Measurements from ENCODE around the gene CNTNAP5. TPM values are rescaled to one million over a fixed set of nuclear protein-coding genes. Genes with fewer than 3 reads are reported as not detected.

Gene CNTNAP5
- total RNA-seq, 2 donors from 2014 or later: not detected

DNA sequence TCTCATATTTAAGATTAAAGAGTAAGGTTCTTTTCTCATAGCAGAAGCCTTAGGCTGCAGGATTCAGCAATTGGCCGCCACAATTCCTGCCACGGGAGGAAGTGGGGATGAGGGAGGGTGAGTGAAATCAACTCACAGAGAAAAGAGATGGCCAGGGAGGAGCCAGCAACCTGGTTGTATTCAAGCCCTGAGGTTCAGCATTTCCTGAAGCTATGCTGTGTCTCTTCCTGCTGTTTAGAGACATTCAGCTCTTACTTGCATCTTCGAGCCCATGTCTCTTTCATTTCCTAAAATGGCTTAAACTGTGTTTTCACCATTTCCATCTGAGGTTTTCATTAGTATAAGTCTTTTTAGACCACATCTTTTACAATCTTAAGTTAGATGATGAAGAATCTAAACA lies 522.6 kb downstream of the CNTNAP5 start:
- H3K4me1 Mint-ChIP-seq: no peaks in the 10 kb centered on the region
- H3K4me3 Mint-ChIP-seq: no peak overlapping the region
- no peak overlapping the region for H3K27ac Mint-ChIP-seq
- H3K9me3 Mint-ChIP-seq: peaks cover under 1% of the 10 kb centered on the region
- no peaks in the 10 kb centered on the region for H3K36me3 Mint-ChIP-seq (ENCODE audit: low read depth)
- no peak for ATAC-seq (replicated peaks)
- H3K27me3 Mint-ChIP-seq: no peaks in the 10 kb centered on the region

DNA sequence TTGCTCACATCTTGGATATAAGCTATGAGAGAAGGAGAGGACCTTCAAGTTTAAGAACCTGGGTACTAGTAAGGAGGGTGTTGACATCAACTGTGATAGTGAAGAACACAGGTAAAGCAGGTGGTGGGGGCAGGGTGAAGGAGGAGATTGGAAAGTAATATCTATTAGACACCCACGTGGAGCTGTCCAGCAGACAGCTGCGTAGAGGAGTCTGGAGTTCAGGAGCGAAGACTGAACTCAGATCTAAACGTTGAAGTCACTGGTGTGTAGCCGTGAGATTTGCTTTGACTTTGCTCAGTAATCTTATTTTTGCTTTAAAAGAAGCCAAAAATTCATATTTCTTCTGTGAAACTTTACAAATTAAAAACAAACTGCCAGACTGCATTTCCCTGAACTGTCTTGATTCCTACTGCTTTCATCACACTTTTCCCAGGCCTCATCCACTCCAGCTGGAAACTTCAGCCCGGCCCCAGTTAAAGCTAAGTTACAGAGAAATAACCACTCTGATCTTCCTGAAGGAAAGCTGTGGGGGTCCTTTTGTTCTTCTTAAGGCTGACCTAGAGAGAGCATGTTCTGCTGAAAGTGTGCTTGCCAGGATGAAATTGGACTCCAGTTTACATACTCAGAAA lies 533.3 kb downstream of the CNTNAP5 start:
- Mint-ChIP-seq H3K4me3 (no peak overlapping the region), H3K9me3 (peaks cover 13% of the 10 kb centered on the region), H3K27me3 (no peaks in the 10 kb centered on the region), H3K36me3 (ENCODE audit: low read depth) (no peaks in the 10 kb centered on the region), H3K4me1 (no peaks in the 10 kb centered on the region), H3K27ac (no peak overlapping the region)
- no peak for ATAC-seq (replicated peaks)

DNA sequence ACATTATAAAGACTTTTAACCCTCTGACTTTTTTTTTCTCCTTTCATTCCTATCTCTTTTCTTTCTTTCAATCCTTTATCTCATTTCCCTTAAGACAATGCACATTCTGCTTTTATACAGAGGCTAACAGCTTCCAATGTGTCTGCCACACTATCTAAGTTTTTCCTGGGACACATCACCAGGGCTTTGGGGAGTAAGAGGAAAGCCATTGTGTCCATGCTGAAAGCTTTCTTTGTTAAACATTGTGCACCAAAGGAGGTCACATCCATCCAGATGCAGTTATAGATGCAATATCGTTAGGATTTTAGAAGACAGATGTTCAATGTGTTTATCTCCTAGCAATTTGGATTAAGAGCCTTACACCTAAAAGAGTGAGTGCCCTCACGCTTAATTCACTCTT lies 534.1 kb downstream of the CNTNAP5 start:
- peaks cover 13% of the 10 kb centered on the region for H3K9me3 Mint-ChIP-seq
- H3K4me1 Mint-ChIP-seq: no peaks in the 10 kb centered on the region
- H3K36me3 Mint-ChIP-seq (ENCODE audit: low read depth): no peaks in the 10 kb centered on the region
- H3K4me3 Mint-ChIP-seq: no peak overlapping the region
- ATAC-seq (replicated peaks): no peak
- no peak overlapping the region for H3K27ac Mint-ChIP-seq
- H3K27me3 Mint-ChIP-seq: no peaks in the 10 kb centered on the region

DNA sequence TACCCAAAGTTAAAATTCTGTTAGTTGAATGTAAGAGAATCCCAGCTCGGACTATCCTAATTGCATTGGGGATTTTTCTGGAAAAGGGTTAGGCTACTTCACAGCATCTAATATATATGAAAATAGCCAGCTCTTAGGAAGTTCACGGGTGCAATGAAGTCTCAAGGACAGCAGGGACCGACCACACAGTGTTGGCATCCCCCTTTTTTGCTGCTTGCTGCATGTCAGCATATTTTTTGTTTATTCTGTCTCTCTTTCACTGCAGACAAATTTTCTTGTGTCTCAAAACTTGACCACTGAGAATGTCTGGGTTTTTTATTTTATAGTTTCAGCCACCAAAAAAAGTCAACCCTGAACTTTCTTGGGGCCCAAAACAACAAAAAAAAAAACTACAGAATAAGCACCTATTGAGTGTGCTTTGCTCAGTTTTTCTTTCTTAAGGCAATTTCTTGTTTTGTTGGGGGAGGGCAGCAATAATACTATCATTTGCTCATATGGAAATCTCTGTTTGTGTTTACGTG lies 535.6 kb downstream of the CNTNAP5 start:
- Mint-ChIP-seq H3K36me3 (ENCODE audit: low read depth) (no peaks in the 10 kb centered on the region), H3K9me3 (peaks cover 13% of the 10 kb centered on the region), H3K27me3 (no peaks in the 10 kb centered on the region), H3K27ac (no peak overlapping the region), H3K4me1 (no peaks in the 10 kb centered on the region), H3K4me3 (no peak overlapping the region)
- no peak for ATAC-seq (replicated peaks)

DNA sequence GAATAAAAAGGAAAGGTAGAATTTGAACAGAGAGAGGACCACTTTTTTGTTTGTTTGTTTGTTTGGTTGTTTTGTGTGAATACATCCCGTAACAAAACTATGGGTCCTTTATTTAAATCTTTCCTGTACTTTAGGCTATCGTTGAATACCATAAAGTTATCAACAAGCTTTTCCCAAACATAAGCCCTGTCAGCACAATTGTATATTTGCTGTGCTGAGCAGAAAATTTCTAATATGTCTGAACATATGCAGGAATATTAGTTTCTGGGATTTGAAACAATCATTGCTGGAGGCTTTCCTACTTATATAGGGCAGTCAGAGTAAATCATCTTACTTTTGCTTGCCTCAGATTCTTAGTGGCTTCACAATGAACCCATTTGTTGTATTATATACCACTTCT lies 536.4 kb downstream of the CNTNAP5 start:
- H3K36me3 Mint-ChIP-seq (ENCODE audit: low read depth): no peaks in the 10 kb centered on the region
- no peak overlapping the region for H3K27ac Mint-ChIP-seq
- no peaks in the 10 kb centered on the region for H3K4me1 Mint-ChIP-seq
- no peaks in the 10 kb centered on the region for H3K27me3 Mint-ChIP-seq
- ATAC-seq (replicated peaks): no peak
- H3K9me3 Mint-ChIP-seq: peaks cover 11% of the 10 kb centered on the region
- no peak overlapping the region for H3K4me3 Mint-ChIP-seq

DNA sequence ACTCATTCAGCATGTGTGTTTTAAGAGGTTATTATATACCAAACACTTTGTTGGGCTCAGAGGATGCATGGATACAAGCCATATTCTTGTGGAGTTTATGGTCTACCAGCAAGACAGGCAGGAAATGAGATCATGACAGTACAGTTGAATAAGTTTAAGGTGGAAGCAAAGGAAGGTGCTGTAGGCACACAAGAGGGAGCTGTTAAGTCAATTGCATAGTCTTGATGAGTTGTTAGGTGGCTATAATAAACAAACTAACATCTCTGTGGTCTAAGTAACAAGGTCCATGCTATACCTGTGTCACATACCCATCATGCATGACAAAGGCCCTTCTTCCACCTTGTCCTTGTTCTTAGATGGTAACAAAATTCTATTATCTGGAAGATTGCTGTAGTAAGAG lies 538.3 kb downstream of the CNTNAP5 start:
- no peaks in the 10 kb centered on the region for H3K9me3 Mint-ChIP-seq
- H3K4me3 Mint-ChIP-seq: no peak overlapping the region
- no peaks in the 10 kb centered on the region for H3K36me3 Mint-ChIP-seq (ENCODE audit: low read depth)
- H3K4me1 Mint-ChIP-seq: no peaks in the 10 kb centered on the region
- no peak overlapping the region for H3K27ac Mint-ChIP-seq
- ATAC-seq (replicated peaks): no peak
- H3K27me3 Mint-ChIP-seq: no peaks in the 10 kb centered on the region

DNA sequence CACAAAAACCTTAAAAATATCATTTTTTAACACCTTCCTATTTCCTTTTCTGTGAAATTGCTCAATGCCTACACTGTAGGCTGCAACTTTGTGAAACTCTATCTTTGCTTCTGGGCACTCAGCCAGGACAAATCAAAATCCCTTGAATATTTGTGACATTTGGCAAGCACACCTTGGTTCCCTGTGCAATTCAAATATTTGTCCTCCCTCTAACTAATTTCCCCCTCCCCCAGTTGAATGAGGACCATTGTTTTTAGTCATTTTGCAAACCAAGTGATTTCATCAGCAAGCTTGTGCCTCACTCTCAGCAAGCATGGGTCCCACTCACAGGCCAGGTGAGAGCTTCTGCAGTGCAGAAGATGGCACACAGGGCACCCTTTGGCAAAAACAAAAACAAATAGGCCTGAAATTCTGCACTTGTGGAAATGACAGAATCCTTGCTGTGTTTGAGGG lies 541.5 kb downstream of the CNTNAP5 start:
- Mint-ChIP-seq H3K27me3 (no peaks in the 10 kb centered on the region), H3K4me1 (no peaks in the 10 kb centered on the region), H3K36me3 (ENCODE audit: low read depth) (no peaks in the 10 kb centered on the region), H3K4me3 (no peak overlapping the region), H3K9me3 (peaks cover 7% of the 10 kb centered on the region), H3K27ac (no peak overlapping the region)
- no peak for ATAC-seq (replicated peaks)

DNA sequence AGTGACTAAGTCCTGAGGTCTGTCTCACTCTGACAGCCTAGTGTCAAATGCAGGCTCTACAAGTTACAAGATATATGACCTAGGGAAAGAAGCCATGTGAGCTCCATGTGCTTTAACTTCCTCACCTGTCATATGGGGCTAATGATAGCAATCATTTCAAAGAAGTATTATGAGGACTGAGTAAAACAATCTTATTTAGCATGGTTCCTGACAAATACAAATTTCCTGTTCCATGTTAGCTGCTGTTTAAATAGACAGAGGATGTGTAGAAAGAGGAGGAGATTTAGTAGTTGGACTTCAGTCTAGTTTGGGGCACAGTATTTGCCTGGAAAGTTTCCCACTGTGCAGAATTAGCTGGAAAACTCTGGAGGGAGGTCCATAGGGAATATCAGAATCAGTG lies 545.8 kb downstream of the CNTNAP5 start:
- Mint-ChIP-seq H3K4me3 (no peak overlapping the region), H3K27ac (no peak overlapping the region), H3K9me3 (peaks cover 7% of the 10 kb centered on the region), H3K36me3 (ENCODE audit: low read depth) (no peaks in the 10 kb centered on the region), H3K27me3 (no peaks in the 10 kb centered on the region), H3K4me1 (no peaks in the 10 kb centered on the region)
- no peak for ATAC-seq (replicated peaks)

DNA sequence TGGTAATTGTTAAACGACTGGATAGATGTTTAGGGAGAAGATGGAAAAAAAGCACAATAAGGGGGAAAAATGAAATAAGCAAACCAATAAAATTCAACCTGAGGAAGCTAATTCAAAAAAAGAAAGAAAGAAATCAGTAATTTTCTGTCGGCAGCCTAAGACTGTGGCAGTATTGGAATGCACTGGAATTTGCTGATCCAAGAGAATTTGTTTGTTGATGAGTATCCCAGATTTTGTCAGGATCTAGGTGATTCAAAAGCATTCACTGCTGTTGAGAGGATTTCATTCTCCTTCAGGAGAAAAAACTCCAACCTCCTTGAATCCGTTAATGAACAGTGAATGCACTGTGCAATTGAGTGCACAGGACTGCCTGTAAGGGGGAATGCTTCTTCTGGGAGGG lies 546.7 kb downstream of the CNTNAP5 start:
- Mint-ChIP-seq H3K27me3 (no peaks in the 10 kb centered on the region), H3K4me3 (no peak overlapping the region), H3K4me1 (no peaks in the 10 kb centered on the region), H3K27ac (no peak overlapping the region), H3K9me3 (peaks cover 7% of the 10 kb centered on the region), H3K36me3 (ENCODE audit: low read depth) (no peaks in the 10 kb centered on the region)
- ATAC-seq (replicated peaks): no peak

DNA sequence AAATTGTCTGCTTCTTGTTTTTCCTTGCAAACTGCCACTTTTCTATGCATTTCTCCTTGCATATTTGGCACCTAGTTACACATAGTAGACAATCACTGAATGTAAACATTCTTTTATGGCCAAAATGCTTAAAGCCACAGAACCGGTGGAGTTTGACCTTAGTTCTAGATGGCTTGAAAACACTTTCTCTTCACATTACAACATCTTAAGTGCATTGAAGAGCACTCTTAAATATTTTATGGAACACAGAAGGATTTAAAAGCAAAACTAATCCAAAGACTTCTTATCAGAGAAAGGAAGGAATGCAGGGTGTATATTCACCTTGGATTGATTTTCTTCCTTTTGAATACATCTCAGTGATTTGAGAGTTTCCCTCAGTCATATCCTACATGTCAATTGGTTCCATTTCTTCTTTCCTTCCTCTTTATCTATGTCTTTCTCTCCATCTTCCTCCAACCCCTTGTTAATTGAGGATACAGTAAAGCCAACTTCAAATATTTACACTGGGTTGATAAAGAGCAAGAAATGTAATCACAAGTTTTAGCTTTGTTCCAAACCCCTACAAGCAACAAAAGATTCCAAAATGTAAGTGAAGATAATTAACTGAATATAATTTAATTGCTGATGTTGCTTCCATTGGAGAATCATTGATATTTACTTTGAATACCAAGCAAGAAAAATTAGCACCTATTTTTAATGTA lies 548.0 kb downstream of the CNTNAP5 start:
- Mint-ChIP-seq H3K4me1 (no peaks in the 10 kb centered on the region), H3K27me3 (no peaks in the 10 kb centered on the region), H3K36me3 (ENCODE audit: low read depth) (no peaks in the 10 kb centered on the region), H3K27ac (no peak overlapping the region), H3K9me3 (peaks cover 12% of the 10 kb centered on the region), H3K4me3 (no peak overlapping the region)
- no peak for ATAC-seq (replicated peaks)

DNA sequence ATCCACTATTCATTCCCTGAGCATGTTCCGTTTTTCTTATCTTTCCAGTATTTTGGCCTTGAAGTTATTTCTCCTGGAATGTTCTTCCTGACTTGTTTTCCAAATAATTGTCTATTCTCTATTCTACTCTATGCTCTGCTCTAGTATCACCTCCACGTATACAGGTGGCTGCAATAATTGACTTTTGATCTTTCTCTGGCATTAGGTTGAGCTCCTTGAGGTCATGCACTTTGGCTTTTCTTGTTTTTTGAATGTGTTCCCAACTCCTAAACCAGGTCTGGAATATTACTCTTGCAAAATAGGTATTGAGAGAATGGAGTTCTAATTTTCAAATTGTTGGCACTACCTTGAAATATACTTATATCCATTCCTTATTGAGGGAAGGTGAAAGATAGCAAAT lies 550.4 kb downstream of the CNTNAP5 start:
- no peaks in the 10 kb centered on the region for H3K36me3 Mint-ChIP-seq (ENCODE audit: low read depth)
- ATAC-seq (replicated peaks): no peak
- no peak overlapping the region for H3K4me3 Mint-ChIP-seq
- no peaks in the 10 kb centered on the region for H3K27me3 Mint-ChIP-seq
- no peak overlapping the region for H3K27ac Mint-ChIP-seq
- H3K9me3 Mint-ChIP-seq: peaks cover 5% of the 10 kb centered on the region
- no peaks in the 10 kb centered on the region for H3K4me1 Mint-ChIP-seq

DNA sequence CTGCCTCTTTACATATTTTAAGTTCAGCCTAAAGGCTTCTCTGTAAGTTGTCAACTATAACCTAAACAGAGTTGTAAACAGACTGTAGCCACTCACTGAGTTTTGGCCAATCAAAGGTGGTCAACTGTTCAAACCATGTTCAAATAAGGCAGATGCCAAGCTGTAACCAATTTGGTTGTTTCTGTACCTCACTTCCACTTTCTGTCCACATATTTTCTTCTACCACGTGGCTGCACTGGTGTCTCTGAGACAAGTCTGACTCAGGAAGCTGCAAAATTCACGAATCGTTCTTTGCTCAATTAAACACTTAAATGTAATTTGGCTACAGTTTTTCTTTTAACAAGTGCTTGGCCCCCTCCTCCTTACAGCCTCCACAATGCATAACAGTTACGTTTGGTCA lies 555.2 kb downstream of the CNTNAP5 start:
- H3K4me1 Mint-ChIP-seq: no peaks in the 10 kb centered on the region
- H3K27me3 Mint-ChIP-seq: no peaks in the 10 kb centered on the region
- H3K36me3 Mint-ChIP-seq (ENCODE audit: low read depth): no peaks in the 10 kb centered on the region
- no peak overlapping the region for H3K4me3 Mint-ChIP-seq
- no peak overlapping the region for H3K27ac Mint-ChIP-seq
- peaks cover 7% of the 10 kb centered on the region for H3K9me3 Mint-ChIP-seq
- ATAC-seq (replicated peaks): no peak

DNA sequence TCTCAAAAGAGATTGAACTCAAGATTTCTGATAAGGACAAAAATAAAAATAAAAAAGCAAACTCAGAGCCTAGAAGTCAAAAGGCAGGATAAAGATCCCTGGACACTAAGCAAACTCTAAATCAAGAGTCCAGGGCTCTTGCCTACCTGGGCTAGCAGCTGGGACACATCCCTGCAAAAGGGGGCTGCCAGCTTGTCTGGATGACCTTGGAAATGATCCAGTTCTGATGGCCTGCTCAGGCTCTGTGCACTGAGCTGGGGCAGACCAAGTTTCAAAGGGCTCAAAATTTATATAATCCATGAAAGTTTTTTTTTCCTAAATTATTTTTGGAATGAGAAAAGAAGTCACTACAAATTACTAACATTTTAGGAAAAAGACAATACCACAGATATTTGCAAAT lies 557.3 kb downstream of the CNTNAP5 start:
- no peaks in the 10 kb centered on the region for H3K36me3 Mint-ChIP-seq (ENCODE audit: low read depth)
- no peaks in the 10 kb centered on the region for H3K4me1 Mint-ChIP-seq
- H3K4me3 Mint-ChIP-seq: no peak overlapping the region
- ATAC-seq (replicated peaks): no peak
- peaks cover 11% of the 10 kb centered on the region for H3K9me3 Mint-ChIP-seq
- H3K27ac Mint-ChIP-seq: no peak overlapping the region
- H3K27me3 Mint-ChIP-seq: no peaks in the 10 kb centered on the region

DNA sequence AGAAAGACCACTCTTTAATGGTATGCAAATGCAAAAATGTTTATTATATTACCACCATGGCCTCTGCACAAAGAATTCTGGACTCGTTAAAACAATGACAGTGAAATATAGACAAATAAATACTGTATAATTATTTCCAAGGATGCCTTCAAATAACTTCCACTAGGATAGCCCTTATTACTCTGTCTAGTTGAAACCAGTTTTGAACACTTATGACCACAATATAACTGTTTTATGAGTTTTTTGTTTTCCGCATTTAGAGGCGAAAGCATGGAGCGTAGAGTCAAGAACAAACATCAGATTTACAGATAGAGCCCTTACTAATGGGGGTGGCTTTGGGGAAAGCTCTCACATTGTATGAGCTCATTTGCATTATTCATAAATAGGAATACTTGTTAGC lies 559.5 kb downstream of the CNTNAP5 start:
- no peaks in the 10 kb centered on the region for H3K27me3 Mint-ChIP-seq
- H3K27ac Mint-ChIP-seq: no peak overlapping the region
- peaks cover 13% of the 10 kb centered on the region for H3K9me3 Mint-ChIP-seq
- no peak for ATAC-seq (replicated peaks)
- H3K4me3 Mint-ChIP-seq: no peak overlapping the region
- H3K36me3 Mint-ChIP-seq (ENCODE audit: low read depth): no peaks in the 10 kb centered on the region
- no peaks in the 10 kb centered on the region for H3K4me1 Mint-ChIP-seq

DNA sequence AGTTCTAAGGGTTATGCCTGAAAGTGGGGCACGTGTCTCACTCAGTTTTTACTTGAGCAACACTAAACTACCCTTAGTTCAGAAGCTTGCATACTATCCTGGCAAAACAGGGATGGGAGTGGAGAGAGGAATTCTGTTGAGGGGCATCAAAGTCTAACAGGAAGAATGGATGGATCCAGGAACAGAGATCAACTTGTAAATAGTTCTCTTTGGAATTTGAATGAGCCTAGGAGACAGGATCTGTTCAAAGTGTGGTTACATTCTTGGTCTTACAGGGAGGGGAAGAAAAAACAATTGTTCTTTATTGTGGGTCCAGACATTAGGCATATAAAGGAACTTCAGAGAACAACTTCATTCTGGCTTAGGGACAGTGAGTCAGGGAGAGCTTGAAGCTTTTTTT lies 560.2 kb downstream of the CNTNAP5 start:
- no peak for ATAC-seq (replicated peaks)

More for the DNA sequence above, 560.2 kb downstream of the CNTNAP5 start:
- no peak overlapping the region for H3K27ac Mint-ChIP-seq
- H3K9me3 Mint-ChIP-seq: peaks cover 13% of the 10 kb centered on the region
- no peak overlapping the region for H3K4me3 Mint-ChIP-seq
- no peaks in the 10 kb centered on the region for H3K36me3 Mint-ChIP-seq (ENCODE audit: low read depth)
- H3K27me3 Mint-ChIP-seq: no peaks in the 10 kb centered on the region
- no peaks in the 10 kb centered on the region for H3K4me1 Mint-ChIP-seq

Measured in activated T-helper 17 cell treated with anti-CD3 and anti-CD28 coated beads, Interleukin-2, amount 50 U/mL, for 72 hours (primary cell).